WERI-Rb-1 (cell line): ENCODE data around the gene RTP2.

ENCODE experiments used
- DNase-seq: peaks from one replicate; pipeline ENCODE4 v3.0.0-alpha.2; 2020
- H3K27ac ChIP-seq: fragments of 250-450 bp; sonication (Bioruptor Pico); 2 replicates; pipeline ENCODE4 v1.5.1; 2020; ENCODE audit warnings: mild to moderate bottlenecking, moderate library complexity
- H3K27me3 ChIP-seq: fragments of 250-450 bp; sonication (Bioruptor Pico); 2 replicates; pipeline ENCODE4 v1.5.1; 2021; ENCODE audit warnings: mild to moderate bottlenecking, low read depth, moderate library complexity; ENCODE audit not compliant: insufficient read depth, severe bottlenecking
- H3K36me3 ChIP-seq: fragments of 250-450 bp; sonication (Bioruptor Pico); 2 replicates; pipeline ENCODE4 v1.5.1; 2020; ENCODE audit warnings: mild to moderate bottlenecking, moderate library complexity
- H3K4me3 ChIP-seq: 2 replicates; pipeline ENCODE4 v1.5.1; 2011; ENCODE audit warnings: low read depth, mild to moderate bottlenecking, control low read depth, low read length
- H3K9me3 ChIP-seq: fragments of 250-450 bp; sonication (Bioruptor Pico); 2 replicates; pipeline ENCODE4 v1.5.1; 2021; ENCODE audit warnings: mild to moderate bottlenecking, moderate library complexity; ENCODE audit not compliant: severe bottlenecking
- TF ChIP-seq, protein P1 (sequence below): IDR thresholded peaks from 2 replicates; pipeline ENCODE4 v1.5.1; 2011; ENCODE audit warnings: low read depth, mild to moderate bottlenecking, control low read depth, inconsistent platforms, low read length

Gene RTP2

DNA sequence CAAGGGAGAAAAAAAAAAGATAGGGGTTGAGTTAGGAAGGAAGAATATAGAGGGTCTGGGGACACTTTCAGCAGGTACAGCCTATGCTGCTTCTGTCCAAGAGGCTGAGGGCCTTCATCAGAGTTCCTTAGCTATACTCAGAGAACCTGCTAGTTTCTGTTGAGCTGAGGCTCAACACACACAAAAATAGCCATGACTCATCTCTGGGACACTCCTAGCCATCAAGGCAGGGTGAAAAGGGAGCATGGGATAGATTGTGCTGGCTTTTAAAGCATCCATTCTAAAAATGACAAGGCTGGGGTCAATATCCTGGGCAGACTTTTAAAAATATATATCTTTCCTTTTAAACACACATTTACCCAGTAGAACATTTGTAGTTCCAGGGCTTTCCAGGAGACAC, 2.8 kb upstream of the RTP2 start:
- peaks cover 23% of the 10 kb centered on the region for H3K27me3 ChIP-seq
- no peak for DNase-seq
- no peaks in the 10 kb centered on the region for H3K36me3 ChIP-seq
- no peaks in the 10 kb centered on the region for H3K9me3 ChIP-seq
- TF ChIP-seq, protein P1, sequence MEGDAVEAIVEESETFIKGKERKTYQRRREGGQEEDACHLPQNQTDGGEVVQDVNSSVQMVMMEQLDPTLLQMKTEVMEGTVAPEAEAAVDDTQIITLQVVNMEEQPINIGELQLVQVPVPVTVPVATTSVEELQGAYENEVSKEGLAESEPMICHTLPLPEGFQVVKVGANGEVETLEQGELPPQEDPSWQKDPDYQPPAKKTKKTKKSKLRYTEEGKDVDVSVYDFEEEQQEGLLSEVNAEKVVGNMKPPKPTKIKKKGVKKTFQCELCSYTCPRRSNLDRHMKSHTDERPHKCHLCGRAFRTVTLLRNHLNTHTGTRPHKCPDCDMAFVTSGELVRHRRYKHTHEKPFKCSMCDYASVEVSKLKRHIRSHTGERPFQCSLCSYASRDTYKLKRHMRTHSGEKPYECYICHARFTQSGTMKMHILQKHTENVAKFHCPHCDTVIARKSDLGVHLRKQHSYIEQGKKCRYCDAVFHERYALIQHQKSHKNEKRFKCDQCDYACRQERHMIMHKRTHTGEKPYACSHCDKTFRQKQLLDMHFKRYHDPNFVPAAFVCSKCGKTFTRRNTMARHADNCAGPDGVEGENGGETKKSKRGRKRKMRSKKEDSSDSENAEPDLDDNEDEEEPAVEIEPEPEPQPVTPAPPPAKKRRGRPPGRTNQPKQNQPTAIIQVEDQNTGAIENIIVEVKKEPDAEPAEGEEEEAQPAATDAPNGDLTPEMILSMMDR = no peak
- H3K4me3 ChIP-seq = no peak overlapping the region
- no peak overlapping the region for H3K27ac ChIP-seq

- Histone ChIP-seq H3K27ac (no peak overlapping the region), H3K4me3 (no peak overlapping the region), H3K27me3 (peaks cover 32% of the 10 kb centered on the region), H3K36me3 (no peaks in the 10 kb centered on the region), H3K9me3 (no peaks in the 10 kb centered on the region)
- DNase-seq = no peak
- TF ChIP-seq, protein P1 = no peak
Observed at GRCh38 chr3:187700249-187700648, 2.1 kb downstream of the RTP2 start.

DNA sequence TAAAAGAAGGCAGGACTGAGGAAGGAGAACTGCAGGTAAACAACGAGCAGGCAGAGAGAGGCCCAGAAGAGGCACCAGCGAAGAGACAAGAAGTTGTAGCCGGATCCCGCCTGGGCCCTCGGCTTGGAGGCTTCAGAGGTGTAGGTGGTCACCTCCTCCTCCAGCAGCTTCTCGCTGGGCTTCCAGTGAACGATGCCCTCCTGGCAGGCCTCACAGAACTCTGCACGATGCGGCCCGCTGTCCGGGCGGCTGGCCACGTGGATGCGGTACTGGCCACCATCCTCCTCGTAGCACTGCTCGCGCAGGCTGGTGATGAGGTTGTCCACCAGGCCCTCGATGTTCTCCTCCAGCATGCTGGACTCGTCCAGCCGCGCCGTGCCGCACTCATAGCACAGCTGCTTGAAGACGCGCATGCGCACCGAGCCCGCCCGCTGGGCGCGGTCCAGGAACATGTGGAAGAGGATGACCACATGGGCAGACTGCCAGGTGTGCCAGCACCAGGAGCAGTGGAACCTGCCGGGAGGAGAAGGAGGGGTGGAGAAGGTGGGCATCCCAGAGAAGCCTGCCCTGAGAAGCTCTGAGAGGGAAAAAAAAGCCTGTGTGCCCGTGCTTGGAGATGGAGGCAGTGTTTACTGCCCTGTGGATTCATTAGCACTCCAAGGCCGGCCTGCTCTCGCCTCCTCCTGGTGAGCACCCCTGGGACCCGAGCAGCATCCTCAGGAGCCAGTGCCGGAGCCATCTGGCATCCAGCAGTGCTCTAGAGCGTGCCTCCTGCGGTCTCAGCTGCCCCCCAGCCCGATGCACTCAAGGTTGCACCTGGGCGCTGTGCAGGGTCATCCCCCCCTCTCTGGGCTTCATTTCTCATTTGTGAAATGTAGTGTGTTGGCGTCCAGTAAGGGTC, 3.6 kb downstream of the RTP2 start:
- H3K36me3 ChIP-seq = no peaks in the 10 kb centered on the region
- H3K27ac ChIP-seq = no peak overlapping the region
- H3K9me3 ChIP-seq = no peaks in the 10 kb centered on the region
- peaks cover 34% of the 10 kb centered on the region for H3K27me3 ChIP-seq
- TF ChIP-seq, protein P1 = no peak
- H3K4me3 ChIP-seq = no peak overlapping the region
- no peak for DNase-seq

DNA sequence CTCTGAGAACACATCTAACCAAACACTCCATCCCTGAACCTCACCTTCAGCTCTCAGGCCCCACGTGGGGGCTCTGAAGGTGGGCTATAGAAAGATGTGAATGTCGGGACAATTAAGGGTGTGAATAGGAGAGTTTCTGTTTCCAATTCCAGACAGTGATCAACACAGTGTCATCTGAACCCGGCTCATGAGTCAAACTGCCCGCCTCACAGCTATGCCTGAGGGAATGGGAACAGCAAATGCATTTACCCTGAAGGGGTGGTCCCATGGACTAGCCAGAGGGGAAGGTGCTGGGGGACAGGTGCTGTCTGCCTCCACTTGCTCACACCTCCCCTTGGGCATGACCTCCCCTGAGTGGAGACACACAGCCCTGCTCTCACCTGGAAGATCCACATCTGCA, 6.3 kb downstream of the RTP2 start:
- H3K27me3 ChIP-seq = peaks cover 46% of the 10 kb centered on the region
- no peaks in the 10 kb centered on the region for H3K9me3 ChIP-seq
- no peaks in the 10 kb centered on the region for H3K36me3 ChIP-seq
- DNase-seq = no peak
- H3K4me3 ChIP-seq = no peak overlapping the region
- no peak overlapping the region for H3K27ac ChIP-seq
- TF ChIP-seq, protein P1 = no peak

DNA sequence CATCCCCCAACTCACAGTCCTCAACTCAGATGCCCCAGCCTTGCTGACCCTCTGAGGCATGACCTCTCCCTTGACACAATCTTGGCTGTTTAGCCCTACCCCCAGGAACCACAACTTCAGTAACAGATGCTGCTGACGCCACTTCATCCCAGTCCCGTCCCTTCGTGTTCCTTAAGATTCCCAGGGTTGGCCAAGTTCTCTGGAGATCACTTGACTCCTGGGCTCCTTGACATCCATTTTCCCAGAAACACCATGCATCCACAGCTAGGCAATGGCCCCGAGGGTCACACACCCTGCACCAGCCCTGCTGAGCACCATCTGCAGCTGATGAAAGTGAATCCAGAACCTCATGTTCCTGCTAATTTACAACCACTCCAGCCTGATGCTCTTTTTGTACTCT, 6.9 kb downstream of the RTP2 start:
- H3K27me3 ChIP-seq = peaks cover 46% of the 10 kb centered on the region
- no peaks in the 10 kb centered on the region for H3K9me3 ChIP-seq
- no peak for DNase-seq
- no peak overlapping the region for H3K27ac ChIP-seq
- H3K4me3 ChIP-seq = no peak overlapping the region
- H3K36me3 ChIP-seq = no peaks in the 10 kb centered on the region
- TF ChIP-seq, protein P1 = no peak
